ENCODE results near the gene ZIC1. TPM values are rescaled to one million over a fixed set of nuclear protein-coding genes. Genes with fewer than 3 reads are reported as not detected.

ZIC1 gene
- total RNA-seq, 1 experiment from 2014 or later, result 0.36 TPM

DNA sequence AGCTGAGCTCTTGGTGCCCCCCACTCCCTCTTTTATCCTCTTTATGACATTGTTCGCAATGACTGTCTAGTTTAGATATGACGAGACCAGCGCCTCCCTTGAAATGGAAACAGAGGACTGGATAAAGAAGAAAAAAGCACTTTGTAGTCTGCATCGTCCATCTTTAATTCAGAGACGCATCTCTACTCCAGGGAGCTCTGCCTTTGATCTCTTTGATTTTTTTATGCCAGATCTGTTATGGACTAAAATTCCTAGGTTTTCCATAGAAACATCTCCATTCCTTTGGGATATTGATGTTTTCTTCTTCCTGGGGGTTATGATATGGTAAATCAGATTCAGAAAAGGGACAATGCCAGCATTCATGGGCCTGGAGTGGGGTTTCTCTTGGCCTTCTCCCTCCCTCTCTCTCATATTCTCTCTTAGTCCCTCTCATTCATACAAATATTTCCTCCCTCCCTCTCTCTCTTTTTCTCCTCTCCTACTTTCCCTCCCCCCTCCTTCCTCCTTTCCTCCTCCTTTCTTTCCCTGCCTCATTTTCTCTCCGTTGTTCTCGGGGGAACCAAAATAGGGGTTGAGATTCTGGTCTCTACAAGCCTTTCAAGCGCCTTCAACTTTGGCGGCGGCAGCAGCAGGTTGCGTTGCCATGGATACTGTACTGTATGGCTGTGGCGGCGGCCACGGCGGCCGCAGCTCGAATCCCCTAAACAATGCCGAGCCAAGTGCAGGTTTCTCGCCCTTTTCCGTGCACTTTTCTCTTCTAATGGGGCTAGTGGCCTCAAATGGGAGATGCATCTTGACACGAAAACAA is 48.3 kb upstream of the ZIC1 start:
- BruUV-seq (replicated peaks), result no TSS peak
- Histone ChIP-seq H3K36me3 (ENCODE audit: control insufficient read depth, insufficient read depth, low read length) (no peaks in the 10 kb centered on the region), H3K27me3 (ENCODE audit: control insufficient read depth, insufficient read depth, low read length) (peaks cover 8% of the 10 kb centered on the region), H3K4me1 (ENCODE audit: control insufficient read depth, insufficient read depth, low read length) (no peaks in the 10 kb centered on the region), H3K9me3 (ENCODE audit: control insufficient read depth, insufficient read depth, low read depth, low read length) (no peaks in the 10 kb centered on the region), H3K4me3 (ENCODE audit: low read depth in 2 of 2, low read length in 2 of 2) (no peak overlapping the region), H3K27ac (ENCODE audit: low read length) (no peak overlapping the region)
- ChIA-PET POLR2A (no interaction called here), CTCF (no interaction called here)
- in situ Hi-C loops (cut with HindIII; ENCODE audit: low pct_unique_long_range_greater_than_20kb, low sequenced_read_pairs) (no loop called here), intact Hi-C loops (cut with micrococcal nuclease; ENCODE audit: unreplicated experiment) (no loop called here)
- ATAC-seq (no peak), DNase-seq (ENCODE audit: low read depth, low spot score) (no peak)
- TF ChIP-seq, protein P1, sequence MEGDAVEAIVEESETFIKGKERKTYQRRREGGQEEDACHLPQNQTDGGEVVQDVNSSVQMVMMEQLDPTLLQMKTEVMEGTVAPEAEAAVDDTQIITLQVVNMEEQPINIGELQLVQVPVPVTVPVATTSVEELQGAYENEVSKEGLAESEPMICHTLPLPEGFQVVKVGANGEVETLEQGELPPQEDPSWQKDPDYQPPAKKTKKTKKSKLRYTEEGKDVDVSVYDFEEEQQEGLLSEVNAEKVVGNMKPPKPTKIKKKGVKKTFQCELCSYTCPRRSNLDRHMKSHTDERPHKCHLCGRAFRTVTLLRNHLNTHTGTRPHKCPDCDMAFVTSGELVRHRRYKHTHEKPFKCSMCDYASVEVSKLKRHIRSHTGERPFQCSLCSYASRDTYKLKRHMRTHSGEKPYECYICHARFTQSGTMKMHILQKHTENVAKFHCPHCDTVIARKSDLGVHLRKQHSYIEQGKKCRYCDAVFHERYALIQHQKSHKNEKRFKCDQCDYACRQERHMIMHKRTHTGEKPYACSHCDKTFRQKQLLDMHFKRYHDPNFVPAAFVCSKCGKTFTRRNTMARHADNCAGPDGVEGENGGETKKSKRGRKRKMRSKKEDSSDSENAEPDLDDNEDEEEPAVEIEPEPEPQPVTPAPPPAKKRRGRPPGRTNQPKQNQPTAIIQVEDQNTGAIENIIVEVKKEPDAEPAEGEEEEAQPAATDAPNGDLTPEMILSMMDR (IDR thresholded peaks at IDR 0.05), result no peak
- TF ChIP-seq, protein P2, sequence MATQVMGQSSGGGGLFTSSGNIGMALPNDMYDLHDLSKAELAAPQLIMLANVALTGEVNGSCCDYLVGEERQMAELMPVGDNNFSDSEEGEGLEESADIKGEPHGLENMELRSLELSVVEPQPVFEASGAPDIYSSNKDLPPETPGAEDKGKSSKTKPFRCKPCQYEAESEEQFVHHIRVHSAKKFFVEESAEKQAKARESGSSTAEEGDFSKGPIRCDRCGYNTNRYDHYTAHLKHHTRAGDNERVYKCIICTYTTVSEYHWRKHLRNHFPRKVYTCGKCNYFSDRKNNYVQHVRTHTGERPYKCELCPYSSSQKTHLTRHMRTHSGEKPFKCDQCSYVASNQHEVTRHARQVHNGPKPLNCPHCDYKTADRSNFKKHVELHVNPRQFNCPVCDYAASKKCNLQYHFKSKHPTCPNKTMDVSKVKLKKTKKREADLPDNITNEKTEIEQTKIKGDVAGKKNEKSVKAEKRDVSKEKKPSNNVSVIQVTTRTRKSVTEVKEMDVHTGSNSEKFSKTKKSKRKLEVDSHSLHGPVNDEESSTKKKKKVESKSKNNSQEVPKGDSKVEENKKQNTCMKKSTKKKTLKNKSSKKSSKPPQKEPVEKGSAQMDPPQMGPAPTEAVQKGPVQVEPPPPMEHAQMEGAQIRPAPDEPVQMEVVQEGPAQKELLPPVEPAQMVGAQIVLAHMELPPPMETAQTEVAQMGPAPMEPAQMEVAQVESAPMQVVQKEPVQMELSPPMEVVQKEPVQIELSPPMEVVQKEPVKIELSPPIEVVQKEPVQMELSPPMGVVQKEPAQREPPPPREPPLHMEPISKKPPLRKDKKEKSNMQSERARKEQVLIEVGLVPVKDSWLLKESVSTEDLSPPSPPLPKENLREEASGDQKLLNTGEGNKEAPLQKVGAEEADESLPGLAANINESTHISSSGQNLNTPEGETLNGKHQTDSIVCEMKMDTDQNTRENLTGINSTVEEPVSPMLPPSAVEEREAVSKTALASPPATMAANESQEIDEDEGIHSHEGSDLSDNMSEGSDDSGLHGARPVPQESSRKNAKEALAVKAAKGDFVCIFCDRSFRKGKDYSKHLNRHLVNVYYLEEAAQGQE (IDR thresholded peaks at IDR 0.05; ENCODE audit: insufficient read depth in 1 of 2, low read depth in 2 of 2, low read length in 1 of 2), result no peak
- TF ChIP-seq POLR2AphosphoS5 (IDR thresholded peaks at IDR 0.05; ENCODE audit: low read depth, low read length) (no peak), SIN3A (IDR thresholded peaks at IDR 0.05; ENCODE audit: borderline replicate concordance, insufficient read depth, low read depth, low read length) (no peak)

DNA sequence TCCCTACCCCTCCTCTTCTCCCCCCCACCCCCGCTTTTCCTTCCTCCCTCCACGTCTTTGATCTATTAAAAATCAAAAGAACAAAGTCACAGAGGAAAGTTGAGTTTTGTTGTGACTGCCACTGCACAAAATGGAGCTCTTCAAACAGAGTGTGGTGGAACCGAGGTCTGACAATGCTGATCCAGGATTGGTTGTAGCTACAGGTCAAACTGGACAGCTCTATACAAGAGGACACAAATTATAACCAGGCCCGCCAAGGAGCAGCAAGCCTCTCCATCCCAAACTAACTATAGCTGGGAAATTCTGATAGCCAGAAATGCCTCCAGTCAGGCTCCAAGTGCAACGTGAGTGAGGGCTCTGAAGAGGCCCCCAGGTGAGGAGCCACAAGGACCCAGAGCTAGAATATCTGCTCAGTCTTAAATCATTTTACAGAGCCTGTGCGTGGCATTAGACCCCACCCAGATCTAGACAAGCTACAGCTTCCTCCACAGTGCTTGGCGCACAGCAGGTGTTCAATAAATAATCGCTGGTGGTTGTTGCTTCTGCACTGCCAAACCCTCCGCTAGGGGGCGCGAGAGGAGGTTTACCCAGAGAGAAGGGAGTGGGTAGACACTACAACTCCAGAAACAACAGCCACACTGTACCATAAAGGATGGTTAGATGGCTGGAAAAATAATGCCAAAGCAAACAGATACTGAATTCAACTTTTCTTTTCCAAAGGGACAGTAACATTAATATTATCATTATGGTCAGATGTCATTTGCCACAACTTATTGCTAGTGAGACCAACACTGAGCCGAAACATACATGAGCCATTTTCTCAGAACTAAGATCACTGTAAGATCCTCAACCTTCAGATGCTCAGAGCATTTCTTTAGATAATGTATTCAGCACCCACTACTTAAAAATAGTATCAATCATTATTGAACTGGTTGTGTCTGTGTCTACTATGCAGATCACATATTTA is 47.4 kb upstream of the ZIC1 start:
- no peaks in the 10 kb centered on the region for H3K9me3 ChIP-seq (ENCODE audit: control insufficient read depth, insufficient read depth, low read depth, low read length)
- TF ChIP-seq POLR2AphosphoS5 (IDR thresholded peaks at IDR 0.05; ENCODE audit: low read depth, low read length), result no peak
- TF ChIP-seq, protein P1 (IDR thresholded peaks at IDR 0.05), result peak; percentile 83
- ChIA-PET POLR2A (no interaction called here), CTCF (no interaction called here)
- in situ Hi-C loops (cut with HindIII; ENCODE audit: low pct_unique_long_range_greater_than_20kb, low sequenced_read_pairs), result no loop called here
- no peaks in the 10 kb centered on the region for H3K36me3 ChIP-seq (ENCODE audit: control insufficient read depth, insufficient read depth, low read length)
- intact Hi-C loops (cut with micrococcal nuclease; ENCODE audit: unreplicated experiment), result no loop called here
- peaks cover 11% of the 10 kb centered on the region for H3K27me3 ChIP-seq (ENCODE audit: control insufficient read depth, insufficient read depth, low read length)
- H3K4me3 ChIP-seq (ENCODE audit: low read depth in 2 of 2, low read length in 2 of 2), result no peak overlapping the region
- ATAC-seq (peak; percentile 58; the same call in 1 of the 2 replicates), DNase-seq (ENCODE audit: low read depth, low spot score) (peak; percentile 5)
- no TSS peak for BruUV-seq (replicated peaks)
- H3K4me1 ChIP-seq (ENCODE audit: control insufficient read depth, insufficient read depth, low read length), result no peaks in the 10 kb centered on the region
- H3K27ac ChIP-seq (ENCODE audit: low read length), result no peak overlapping the region
